ENCODE measurements around the gene ATXN7L2.

DNA sequence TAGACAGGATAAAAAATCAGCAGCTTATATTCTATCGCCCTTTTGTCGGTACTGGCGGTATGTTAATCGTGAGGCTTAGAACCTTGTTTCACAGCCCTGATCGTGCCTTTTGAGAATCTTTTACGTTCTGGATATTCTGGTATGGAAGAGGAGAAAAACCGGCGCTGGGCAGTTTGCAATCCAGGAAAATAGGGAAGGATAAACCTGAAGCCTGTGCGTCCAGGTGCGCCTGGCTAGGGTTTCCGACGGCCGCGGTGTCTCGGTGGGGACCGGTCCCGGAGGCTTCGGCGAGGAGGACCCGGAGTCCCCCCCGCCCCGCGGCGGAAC lies 17.6 kb upstream of the ATXN7L2 start:
- TF ChIP-seq EP300 (IDR thresholded peaks at IDR 0.05), result no peak
- TF ChIP-seq, protein P1, sequence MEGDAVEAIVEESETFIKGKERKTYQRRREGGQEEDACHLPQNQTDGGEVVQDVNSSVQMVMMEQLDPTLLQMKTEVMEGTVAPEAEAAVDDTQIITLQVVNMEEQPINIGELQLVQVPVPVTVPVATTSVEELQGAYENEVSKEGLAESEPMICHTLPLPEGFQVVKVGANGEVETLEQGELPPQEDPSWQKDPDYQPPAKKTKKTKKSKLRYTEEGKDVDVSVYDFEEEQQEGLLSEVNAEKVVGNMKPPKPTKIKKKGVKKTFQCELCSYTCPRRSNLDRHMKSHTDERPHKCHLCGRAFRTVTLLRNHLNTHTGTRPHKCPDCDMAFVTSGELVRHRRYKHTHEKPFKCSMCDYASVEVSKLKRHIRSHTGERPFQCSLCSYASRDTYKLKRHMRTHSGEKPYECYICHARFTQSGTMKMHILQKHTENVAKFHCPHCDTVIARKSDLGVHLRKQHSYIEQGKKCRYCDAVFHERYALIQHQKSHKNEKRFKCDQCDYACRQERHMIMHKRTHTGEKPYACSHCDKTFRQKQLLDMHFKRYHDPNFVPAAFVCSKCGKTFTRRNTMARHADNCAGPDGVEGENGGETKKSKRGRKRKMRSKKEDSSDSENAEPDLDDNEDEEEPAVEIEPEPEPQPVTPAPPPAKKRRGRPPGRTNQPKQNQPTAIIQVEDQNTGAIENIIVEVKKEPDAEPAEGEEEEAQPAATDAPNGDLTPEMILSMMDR (IDR thresholded peaks at IDR 0.05), result no peak

Data from esophagus muscularis mucosa (tissue), 3 donors.